ENCODE data around the gene CDH8.

DNA sequence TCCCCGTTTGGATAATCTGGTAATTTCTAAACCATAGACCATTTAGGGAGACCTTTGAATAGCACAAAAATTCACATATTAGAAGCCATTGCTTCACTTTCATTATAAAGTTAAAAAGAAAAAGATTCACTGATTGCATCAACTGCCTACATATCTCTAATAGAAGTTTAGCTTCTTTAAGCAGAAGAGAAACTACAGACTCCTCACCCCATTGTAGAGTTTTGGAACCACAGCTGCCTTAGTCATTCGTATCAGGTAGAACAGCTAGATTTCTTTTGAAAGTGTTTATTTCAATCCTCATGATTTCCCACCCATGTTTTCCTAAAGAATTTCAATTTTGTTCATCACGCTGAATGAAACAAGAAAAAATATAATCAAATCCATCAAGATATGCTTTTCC, 144.8 kb downstream of the CDH8 start:
- no peak for TF ChIP-seq EZH2 (IDR thresholded peaks at IDR 0.05; ENCODE audit: low read depth)
- TF ChIP-seq, protein P1, sequence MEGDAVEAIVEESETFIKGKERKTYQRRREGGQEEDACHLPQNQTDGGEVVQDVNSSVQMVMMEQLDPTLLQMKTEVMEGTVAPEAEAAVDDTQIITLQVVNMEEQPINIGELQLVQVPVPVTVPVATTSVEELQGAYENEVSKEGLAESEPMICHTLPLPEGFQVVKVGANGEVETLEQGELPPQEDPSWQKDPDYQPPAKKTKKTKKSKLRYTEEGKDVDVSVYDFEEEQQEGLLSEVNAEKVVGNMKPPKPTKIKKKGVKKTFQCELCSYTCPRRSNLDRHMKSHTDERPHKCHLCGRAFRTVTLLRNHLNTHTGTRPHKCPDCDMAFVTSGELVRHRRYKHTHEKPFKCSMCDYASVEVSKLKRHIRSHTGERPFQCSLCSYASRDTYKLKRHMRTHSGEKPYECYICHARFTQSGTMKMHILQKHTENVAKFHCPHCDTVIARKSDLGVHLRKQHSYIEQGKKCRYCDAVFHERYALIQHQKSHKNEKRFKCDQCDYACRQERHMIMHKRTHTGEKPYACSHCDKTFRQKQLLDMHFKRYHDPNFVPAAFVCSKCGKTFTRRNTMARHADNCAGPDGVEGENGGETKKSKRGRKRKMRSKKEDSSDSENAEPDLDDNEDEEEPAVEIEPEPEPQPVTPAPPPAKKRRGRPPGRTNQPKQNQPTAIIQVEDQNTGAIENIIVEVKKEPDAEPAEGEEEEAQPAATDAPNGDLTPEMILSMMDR (conservative IDR thresholded peaks at IDR 0.05): no peak
